PFSK-1 (cell line): ENCODE measurements around the gene TCTA.

ENCODE experiments used
- FOXP2 ChIP-seq: optimal IDR thresholded peaks from 2 replicates; pipeline ENCODE3; 2011; ENCODE audit warnings: borderline replicate concordance, control low read depth, inconsistent platforms; ENCODE audit not compliant: insufficient read depth; ENCODE audit errors: extremely low read length, extremely low read depth
- POLR2AphosphoS5 ChIP-seq: IDR thresholded peaks from 2 replicates; pipeline ENCODE4 v1.6.1; 2012; ENCODE audit warnings: low read depth, mild to moderate bottlenecking, control low read depth, low read length, moderate library complexity
- REST ChIP-seq, 2 experiments: IDR thresholded peaks; 2 replicates each; pipeline versions ENCODE4 v1.6.1 to v1.8.0; 2011 to 2012; ENCODE audit warnings: low read depth in 2 of 2, low read length in 2 of 2, control low read depth in 1 of 2, inconsistent platforms in 1 of 2, mild to moderate bottlenecking in 1 of 2, moderate library complexity in 1 of 2; ENCODE audit not compliant: insufficient read depth in 1 of 2
- SIN3A ChIP-seq: IDR thresholded peaks from 2 replicates; pipeline ENCODE4 v1.6.1; 2012; ENCODE audit warnings: mild to moderate bottlenecking, low read length, moderate library complexity, borderline replicate concordance; ENCODE audit not compliant: insufficient read depth
- TAF1 ChIP-seq: IDR thresholded peaks from 2 replicates; pipeline ENCODE4 v1.6.1; 2012; ENCODE audit warnings: low read length, control low read depth, borderline replicate concordance; ENCODE audit not compliant: insufficient read depth

Gene TCTA

GRCh38 chr3:49417516-49418120, 5.4 kb downstream of the TCTA start:
- TF ChIP-seq SIN3A (no peak), POLR2AphosphoS5 (no peak), REST (IDR thresholded peaks at IDR 0.05; ENCODE audit: insufficient read depth in 1 of 2, low read depth in 2 of 2, low read length in 2 of 2) (no peak), TAF1 (no peak), FOXP2 (no peak)

- TF ChIP-seq FOXP2 (no peak), REST (IDR thresholded peaks at IDR 0.05; ENCODE audit: insufficient read depth in 1 of 2, low read depth in 2 of 2, low read length in 2 of 2) (no peak), TAF1 (no peak), SIN3A (no peak)
Measured at GRCh38 chr3:49421890-49422378, 9.7 kb downstream of the TCTA start.

DNA sequence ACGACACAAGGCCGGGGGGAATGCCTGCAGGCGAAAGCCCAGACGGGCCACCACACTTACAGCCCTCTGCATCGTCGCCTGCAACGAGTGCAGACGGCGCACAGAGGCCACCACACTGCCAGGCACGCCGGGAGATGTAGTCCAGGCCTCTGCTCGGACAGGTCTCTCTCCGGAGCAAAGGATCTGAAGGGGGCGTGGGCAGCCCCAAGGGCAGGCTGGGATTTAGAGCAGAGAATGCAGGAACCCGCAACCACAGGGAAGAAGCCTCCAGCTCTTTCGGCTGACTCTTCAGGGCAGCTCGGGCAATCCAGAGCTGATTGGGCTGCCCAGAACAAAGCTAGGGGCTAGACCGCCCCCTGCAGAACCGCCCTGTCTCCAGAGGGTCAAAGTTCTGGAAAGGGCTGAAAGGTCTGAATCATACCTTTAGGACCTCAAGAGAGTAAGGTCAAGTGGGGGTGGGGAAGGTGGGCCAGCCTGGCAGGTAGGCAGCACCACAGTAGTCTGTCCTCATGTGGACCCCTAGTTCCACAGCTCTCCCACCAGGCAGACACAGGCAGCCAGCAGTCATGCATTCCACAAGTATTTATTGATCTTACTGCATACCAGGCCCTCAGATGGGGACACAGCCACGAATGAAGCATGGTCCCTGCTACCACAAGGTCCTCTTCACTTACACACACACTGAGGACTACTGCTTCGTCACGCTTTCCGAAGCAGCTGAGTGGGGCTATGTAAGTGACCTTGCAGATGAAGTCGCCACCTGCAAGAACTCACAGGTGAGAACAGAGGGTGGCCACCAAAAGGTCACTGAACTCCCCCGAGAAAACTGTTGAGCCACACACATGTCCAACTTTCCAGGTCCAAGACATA, 10.4 kb downstream of the TCTA start, which contains the start of gene AMT:
AMT (minus strand) TSS at position 95 of the 870 bp plus-strand sequence; CDS start at position 72, 23 bp downstream.
- TF ChIP-seq TAF1 = no peak
- no peak for TF ChIP-seq REST (IDR thresholded peaks at IDR 0.05; ENCODE audit: insufficient read depth in 1 of 2, low read depth in 2 of 2, low read length in 2 of 2)
- TF ChIP-seq FOXP2 = no peak
- no peak for TF ChIP-seq SIN3A
- no peak for TF ChIP-seq POLR2AphosphoS5

GRCh38 chr3:49424816-49425215, 12.6 kb downstream of the TCTA start:
- TF ChIP-seq FOXP2 = no peak
- no peak for TF ChIP-seq TAF1
- TF ChIP-seq POLR2AphosphoS5 = no peak

- TF ChIP-seq POLR2AphosphoS5 (no peak), FOXP2 (no peak), REST (IDR thresholded peaks at IDR 0.05; ENCODE audit: insufficient read depth in 1 of 2, low read depth in 2 of 2, low read length in 2 of 2) (no peak), TAF1 (no peak), SIN3A (no peak)
Measured at GRCh38 chr3:49427586-49427985, 15.4 kb downstream of the TCTA start.
